Measurements from ENCODE around the gene DLG2.
"Not testable (repeated sequence)": the region's sequence is repeated elsewhere in the genome, so short reads cannot be mapped to it uniquely, and the experiment has no call there.

DLG2 gene

DNA sequence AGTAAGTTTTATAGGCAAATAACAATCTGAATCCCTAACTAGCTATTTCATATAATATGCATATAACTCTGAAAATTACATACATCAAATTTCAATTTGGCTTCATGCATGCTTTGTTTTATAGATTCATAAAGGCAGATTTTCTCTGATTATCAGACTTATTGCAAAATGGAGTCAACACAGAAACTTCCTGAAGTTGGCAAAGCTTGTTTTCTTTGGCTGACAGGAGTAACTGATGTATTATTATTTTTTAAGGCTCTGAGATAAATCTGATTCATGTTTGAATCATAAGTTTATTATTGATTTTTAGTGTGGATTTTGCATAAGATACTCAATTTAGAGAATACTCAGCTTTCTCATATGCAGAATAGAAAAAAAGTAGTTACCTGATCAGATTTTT is 1984.6 kb downstream of the DLG2 start:
- no peak for DNase-seq (ENCODE audit: low read depth in 2 of 2)

DNA sequence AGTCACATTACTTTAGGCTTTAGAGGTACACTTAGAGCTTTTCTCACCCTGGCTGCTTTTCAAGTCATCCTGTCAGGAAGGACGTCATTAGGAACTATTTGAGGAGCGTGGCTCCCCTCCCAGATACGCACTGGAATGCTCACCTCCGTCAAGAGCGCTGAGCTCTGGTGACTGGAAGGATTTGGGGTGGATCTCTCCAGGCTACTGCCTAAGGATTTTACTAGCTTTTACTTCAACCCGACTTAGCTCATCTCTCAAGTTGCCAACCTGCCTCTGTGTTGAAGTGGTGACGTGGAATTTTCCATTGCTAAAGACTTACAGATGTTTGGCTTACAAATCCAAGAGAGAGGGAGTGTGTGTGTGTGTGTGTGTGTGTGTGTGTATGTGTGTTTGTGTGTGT is 1985.6 kb downstream of the DLG2 start:
- DNase-seq (ENCODE audit: low read depth in 2 of 2), result no peak

- no peak for DNase-seq (ENCODE audit: low read depth in 2 of 2)
Measured at GRCh38 chr11:83639995-83640758, 1987.0 kb downstream of the DLG2 start.

- DNase-seq (ENCODE audit: low read depth in 2 of 2), result no peak
Measured at GRCh38 chr11:83635166-83635565, 1992.0 kb downstream of the DLG2 start.

DNA sequence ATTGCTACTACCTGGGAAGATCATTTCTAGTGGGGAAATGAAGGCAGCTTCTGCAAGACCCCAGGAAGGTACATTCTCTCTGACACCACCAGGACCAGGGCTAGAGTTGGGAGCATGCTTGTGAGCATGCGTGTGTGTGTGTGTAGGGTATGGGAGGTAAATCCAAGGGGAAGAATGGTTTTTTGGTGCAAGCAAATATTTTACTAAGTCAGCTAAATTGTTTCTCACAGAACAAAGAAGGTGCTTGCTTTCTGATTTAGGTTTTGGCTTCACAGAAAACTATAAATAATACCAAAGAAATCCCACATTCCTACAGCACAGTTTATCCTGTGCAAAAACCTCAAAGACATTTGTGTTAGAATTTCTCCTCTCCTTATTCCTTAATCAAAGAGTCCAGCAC is 1996.9 kb downstream of the DLG2 start:
- no peak for DNase-seq (ENCODE audit: low read depth in 2 of 2)

- DNase-seq (ENCODE audit: low read depth in 2 of 2), result no peak
Measured at GRCh38 chr11:83629775-83630174, 1997.4 kb downstream of the DLG2 start.

- DNase-seq (ENCODE audit: low read depth in 2 of 2), result no peak
Measured at GRCh38 chr11:83628622-83629355, 1998.4 kb downstream of the DLG2 start.

DNA sequence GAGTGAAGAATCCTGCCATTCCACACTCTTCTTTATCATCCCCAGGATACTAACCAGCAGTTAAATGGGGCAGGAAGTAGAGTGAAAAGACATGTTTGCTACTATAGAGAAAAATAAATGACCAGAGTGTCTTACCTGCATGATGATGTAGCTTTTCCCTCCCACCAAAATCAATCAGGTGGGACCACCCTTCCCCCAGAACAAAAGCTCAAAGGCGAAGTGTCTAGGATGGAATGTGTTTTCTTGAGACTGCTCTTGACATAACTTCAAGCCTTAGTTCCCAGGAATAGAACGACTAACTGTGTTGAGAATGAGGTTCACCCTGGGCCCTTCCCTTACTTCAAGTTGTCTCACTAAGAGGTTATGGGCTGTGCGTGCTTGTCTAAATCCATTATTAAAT is 2001.8 kb downstream of the DLG2 start:
- no peak for DNase-seq (ENCODE audit: low read depth in 2 of 2)

DNA sequence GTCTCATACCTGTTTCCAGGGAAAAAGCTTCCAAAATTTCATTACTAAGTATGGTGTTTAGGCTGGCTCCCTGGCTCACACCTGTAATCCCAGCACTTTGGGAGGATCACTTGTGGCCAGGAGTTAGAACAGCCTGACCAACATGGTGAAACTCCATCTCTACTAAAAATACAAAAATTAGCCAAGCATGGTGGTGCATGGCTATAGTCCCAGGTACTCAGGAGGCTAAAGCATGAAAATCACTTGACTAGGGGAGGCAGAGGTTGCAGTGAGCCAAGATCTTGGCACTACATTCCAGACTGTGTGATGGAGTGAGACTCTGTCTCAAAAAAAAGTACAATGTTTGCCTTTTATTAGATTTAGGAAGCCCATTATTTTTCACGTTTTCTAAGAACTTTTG is 2009.5 kb downstream of the DLG2 start:
- DNase-seq (ENCODE audit: low read depth in 2 of 2), result no peak

DNA sequence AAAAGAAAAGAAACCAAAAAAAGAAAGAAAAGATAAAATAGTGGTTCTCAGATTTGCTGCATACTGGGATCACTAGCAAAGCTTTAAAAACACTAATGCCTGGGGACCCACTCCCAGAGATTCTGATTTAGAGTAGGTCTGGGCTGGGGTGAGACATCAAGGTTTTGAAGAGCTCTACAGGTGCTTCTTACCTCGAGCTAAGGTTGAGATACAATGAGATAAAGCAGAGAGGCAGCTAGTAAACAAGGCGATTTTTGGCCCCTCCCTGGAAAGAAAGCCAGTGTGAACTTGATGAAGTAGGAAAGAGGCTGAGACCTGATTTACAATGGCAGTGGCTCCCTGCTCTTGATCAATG is 2013.4 kb downstream of the DLG2 start:
- no peak for DNase-seq (ENCODE audit: low read depth in 2 of 2)

DNA sequence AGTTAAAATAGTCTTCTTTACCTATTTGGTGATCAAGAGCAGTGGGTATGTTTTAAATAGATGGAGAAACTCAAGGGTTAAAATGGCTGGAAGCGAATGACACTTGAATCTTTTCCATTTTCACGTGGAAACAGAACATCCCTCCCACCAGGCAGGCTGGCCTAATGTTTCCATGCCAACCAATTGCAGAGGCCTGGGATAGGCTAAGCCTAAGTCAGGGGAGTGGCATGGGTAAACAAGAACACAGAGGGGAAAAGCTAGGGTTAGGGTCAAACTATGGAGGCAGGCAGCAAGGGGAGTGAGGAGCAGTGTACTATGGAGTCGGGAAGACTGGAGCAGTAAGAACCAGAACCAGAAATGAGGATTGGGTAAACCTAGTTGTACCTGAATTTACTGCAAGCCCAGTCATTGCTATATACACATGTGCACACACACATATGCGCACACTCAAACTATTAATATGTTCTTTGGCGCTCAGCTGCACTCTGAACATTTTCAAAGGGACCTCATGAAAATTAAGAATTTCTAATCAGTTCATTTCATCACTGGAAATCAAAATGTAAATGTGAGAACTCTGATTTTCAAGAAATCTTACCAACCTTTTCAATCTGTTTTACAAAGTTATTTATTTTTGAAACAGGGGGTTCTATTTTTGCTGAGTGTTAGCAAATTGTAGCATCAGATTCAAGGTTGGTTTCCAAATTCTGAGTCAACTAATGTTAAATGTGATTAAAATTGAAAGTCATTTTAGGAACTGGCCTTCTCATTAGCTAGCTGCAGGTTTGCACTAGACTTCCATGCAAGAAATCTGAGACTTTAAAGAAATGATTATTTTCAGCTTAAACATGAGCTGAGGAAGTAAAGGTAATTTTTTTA is 2014.0 kb downstream of the DLG2 start:
- no peak for DNase-seq (ENCODE audit: low read depth in 2 of 2)

DNA sequence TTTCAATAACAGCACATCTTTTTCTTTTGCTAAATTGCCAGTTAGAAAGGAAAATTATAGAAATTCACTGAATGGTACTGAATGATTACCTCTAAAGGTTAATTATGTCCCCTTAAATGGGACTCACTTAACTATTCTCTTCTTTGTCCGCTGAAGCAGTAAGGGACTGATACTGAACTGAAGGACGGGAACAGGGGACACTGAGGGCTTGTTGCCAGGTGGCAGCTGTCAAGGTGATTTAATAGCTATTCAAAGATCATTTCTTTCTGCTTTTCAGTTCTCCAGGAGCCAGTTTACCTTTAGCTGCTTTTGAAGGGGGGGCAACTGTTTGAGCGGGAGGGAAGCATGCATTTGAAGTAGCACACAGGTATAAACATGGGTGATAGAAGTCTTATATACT is 2015.5 kb downstream of the DLG2 start:
- DNase-seq (ENCODE audit: low read depth in 2 of 2), result no peak

DNA sequence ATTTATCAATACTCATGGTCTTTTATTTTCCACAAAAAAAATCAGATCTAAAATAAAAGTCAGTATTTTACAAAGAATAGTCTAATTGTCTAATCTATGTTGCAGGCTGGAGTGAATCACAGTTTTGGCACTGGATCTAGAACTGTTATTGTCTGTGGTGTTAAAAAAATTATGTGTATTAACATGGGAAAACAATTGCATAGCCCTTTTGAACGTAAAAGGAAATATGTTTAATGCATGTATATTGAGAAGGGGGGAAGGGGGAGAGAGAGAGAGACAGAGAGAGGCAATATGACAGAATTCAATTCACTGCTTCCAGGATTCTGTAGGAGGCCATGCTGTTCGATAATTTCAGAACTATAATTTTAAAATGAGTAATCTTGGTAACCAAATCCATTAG is 2016.1 kb downstream of the DLG2 start:
- DNase-seq (ENCODE audit: low read depth in 2 of 2), result no peak

DNA sequence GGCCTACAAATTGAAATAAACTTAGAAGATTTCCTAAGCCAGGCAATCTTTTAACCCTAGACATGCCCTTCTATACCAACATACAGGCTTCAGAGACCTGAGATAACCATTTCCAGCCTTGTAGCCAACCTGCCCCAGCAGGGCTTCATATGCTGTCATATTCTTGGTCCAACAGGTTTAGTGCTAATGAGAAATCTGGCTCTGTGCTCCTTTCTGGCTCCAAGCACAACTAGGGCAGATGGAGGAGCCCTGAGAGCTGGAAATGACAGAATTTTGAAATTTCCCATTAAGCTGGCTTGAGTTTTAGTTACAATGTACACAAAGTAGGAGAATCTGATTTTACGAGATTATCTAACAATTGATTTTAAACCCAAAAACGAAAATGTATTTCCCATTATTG is 2018.0 kb downstream of the DLG2 start:
- DNase-seq (ENCODE audit: low read depth in 2 of 2), result no peak

DNA sequence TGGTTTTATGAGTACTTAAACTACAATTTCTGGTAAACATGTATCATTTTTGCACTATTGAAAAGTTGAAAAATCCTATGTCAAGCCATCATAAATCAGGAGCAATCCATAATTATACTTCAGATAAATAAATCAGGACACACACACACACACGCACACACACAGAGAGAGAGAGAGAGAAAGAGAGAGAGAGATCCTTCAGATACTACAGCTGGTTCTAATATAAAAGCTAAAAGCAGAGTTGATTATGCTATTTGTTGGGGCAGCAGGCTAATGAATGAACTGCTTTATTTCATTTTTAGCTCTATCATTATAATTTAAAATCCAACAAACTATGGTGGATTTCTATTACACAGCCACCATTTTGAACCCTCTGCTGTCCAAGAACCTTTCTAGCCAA is 2018.6 kb downstream of the DLG2 start:
- no peak for DNase-seq (ENCODE audit: low read depth in 2 of 2)

DNA sequence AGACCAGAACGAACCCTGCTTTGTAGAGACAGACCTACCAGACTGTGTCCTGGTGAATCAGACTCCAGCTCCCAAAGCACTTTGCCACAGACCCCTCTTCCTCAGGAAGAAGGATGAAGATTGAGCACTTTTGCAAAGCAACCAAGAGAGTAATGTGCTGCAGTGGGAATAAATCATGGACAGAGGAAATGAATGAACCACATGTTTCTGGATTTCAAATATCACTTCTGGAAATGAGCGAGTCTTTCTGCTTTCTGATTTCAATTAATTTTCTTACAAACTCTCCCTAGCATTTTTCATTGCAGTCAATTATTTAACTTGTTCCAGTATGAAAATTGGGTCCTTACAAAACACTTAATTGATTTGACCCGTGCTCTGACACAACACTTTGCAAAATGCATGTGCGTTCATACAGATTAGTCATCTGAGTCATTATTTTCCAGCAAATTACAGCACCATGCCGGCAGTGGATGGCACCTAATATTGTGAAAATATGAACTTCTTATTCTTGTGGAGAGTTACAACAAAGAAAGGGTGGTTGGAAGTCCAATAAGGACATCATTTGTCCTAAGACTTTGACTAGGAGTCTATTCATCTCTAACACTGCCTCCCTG is 2025.1 kb downstream of the DLG2 start:
- DNase-seq (ENCODE audit: low read depth in 2 of 2), result no peak

DNA sequence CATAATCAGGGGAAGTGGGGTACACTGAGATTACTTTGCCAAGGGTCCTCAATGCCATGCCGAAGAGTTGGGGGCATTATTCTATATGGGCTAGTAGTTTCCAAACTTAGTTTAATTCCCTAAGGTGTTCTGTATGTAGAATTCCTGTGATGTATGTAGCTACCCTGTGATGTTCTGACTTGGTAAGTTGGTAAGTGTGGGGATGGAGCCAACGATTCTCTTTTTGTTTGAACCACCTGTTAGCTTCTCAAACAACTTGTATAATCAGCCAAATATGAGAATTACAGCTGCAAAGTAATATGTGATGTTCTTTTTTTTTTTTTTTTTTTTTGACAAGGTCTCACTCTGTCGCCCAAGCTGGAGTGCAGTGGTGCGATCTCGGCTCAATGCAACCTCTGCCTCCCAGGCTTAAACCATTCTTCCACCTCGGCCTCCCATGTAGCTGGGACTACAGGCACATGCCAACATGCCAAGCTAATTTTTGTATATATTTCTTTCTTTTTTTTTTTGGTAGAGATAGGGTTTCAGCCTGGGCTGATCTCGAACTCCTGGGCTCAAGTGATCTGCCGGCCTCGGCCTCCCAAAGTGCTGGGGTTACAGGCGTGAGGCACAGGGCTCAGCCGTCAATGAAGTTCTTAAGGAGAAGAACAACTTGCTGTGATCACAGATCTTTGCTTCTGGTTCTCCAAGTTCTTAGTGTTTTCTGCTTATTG is 2025.8 kb downstream of the DLG2 start:
- DNase-seq (ENCODE audit: low read depth in 2 of 2), result no peak

- no peak for DNase-seq (ENCODE audit: low read depth in 2 of 2)
Measured at GRCh38 chr11:83600661-83601060, 2026.5 kb downstream of the DLG2 start.

- no peak for DNase-seq (ENCODE audit: low read depth in 2 of 2)
Measured at GRCh38 chr11:83599066-83599465, 2028.1 kb downstream of the DLG2 start.

DNA sequence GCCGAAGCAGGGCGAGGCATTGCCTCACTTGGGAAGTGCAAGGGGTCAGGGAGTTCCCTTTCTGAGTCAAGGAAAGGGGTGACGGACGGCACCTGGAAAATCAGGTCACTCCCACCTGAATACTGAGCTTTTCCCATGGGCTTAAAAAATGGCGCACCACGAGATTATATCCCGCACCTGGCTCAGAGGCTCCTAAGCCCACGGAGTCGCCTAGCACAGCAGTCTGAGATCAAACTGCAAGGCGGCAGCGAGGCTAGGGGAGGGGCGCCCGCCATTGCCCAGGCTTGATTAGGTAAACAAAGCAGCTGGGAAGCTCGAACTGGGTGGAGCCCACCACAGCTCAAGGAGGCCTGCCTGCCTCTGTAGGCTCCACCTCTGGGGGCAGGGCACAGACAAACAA is 2039.3 kb downstream of the DLG2 start:
- DNase-seq (ENCODE audit: low read depth in 2 of 2), result not testable (repeated sequence)

- DNase-seq (ENCODE audit: low read depth in 2 of 2), result no peak
Measured at GRCh38 chr11:83583757-83584366, 2043.3 kb downstream of the DLG2 start.
